T-helper 1 cell (primary cell): ENCODE data around the gene EHBP1L1.

Source experiments
- DNase-seq, 5 donors: peaks; one replicate each; pipeline ENCODE4 v3.0.0-alpha.2; 2012 to 2020

EHBP1L1 gene

DNA sequence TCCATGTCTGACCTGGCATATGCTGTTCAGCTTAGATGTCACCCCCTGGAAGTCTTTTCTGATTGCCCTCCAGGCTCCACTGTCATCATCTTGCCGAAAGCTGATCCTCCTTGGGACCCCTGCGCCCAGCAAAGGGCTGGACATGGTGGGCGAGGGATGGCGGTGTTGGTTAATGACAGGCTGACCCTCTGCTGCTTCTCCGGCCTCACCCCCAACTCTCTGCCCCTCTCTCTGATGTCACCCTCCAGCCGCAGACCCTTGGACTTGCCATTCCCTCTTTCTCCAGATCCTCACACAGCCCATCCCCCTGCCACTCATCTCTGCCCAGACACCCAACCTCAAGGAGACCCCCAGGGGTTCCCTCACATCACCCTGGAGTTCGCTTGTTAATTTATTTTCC lies 2.3 kb downstream of the EHBP1L1 start:
- DNase-seq: no peak

DNA sequence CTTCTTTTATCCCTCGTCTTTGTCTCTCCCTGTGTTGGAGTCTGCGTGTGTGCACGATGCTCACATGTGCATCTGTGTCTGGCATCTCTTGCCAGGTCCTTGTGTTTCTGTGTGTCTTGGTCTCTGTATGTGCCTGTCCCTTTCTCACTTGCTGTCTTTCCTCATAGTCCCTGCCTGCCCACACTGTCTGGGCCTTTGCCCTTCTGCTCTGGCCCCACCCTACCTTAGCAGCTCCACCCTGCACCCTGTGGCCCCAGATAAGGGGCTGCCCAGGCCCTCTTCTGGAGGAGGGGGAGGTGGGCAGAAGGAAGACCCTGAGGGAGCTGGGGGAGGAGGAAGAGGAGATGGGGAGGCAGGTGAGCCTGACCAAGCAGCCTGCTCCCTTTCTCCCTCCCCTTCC lies 2.8 kb downstream of the EHBP1L1 start:
- DNase-seq: no peak

DNA sequence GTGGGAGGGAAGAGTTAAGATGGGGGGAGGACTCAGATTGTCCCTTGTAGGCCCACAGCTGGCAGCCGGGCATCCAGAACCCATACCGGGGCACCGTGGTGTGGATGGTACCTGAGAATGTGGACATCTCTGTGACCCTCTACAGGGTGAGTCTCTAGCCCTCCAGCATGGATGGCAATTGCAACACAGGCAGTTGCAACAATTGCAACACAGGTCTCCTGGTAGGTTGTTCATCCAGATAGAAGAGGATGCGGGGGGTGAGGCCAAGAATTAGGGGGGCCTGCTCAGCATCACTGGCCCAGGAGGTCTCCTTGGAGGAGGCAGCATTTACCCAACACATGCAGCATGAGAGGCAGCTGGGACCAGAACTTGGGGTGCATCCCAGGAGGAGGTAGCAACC lies 3.4 kb downstream of the EHBP1L1 start:
- no peak for DNase-seq

DNA sequence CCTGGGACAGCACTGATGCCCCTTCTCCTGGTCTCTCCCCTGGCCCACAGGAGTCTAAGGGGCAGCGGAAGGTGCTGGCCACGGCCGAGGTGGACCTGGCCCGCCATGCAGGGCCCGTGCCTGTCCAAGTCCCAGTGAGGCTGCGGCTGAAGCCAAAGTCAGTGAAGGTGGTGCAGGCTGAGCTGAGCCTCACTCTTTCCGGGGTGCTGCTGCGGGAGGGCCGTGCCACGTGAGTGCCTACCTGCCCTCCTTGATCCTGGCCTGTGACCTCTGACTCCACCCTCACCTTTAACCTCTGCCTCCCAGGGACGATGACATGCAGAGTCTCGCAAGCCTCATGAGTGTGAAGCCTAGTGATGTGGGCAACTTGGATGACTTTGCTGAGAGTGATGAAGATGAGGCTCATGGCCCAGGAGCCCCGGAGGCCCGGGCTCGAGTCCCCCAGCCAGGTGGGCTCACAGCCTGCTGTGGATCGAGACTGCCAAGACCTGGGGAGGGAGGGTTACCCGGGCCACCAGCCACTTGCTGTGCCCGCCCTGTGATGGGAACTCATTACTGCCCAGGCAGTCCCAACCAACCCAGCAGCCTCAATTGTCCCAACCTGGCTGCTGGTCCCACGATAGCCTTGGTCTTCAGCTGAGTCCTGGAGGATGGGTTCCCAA lies 4.3 kb downstream of the EHBP1L1 start:
- no peak for DNase-seq

DNA sequence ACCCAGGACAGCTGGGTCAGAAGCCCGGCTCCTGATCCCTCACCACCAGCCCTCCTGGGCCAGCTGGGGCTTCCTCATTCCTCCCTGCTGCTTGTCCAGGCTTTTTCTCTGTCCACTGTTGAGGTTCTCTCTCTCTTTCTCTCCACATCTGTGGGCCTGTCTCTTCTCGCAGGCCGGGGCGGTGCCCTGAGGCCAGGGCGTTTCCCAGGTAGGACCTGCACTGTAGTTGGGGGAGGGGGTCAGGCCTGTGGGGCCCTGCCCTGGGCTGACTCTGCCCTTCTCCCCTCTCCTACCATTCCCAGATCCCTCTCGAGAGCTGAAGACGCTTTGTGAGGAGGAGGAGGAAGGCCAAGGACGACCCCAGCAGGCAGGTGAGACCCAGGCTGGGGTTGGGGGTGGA lies 4.9 kb downstream of the EHBP1L1 start:
- DNase-seq: no peak

DNA sequence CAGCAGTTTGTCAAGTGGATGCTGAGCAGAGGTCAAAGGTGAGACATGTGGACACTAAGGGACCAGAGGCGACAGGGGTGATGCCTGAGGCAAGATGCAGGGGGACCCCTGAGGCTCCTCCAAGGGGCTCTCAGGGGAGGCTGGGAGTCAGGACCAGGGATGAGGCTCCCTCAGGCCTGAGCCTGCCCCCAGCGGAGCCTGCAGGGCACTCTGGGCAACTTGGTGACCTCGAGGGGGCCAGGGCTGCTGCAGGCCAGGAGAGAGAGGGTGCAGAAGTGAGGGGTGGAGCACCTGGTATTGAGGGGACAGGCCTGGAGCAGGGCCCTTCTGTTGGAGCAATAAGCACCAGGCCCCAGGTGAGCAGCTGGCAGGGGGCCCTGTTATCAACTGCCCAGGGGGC lies 6.1 kb downstream of the EHBP1L1 start:
- DNase-seq: no peak

DNA sequence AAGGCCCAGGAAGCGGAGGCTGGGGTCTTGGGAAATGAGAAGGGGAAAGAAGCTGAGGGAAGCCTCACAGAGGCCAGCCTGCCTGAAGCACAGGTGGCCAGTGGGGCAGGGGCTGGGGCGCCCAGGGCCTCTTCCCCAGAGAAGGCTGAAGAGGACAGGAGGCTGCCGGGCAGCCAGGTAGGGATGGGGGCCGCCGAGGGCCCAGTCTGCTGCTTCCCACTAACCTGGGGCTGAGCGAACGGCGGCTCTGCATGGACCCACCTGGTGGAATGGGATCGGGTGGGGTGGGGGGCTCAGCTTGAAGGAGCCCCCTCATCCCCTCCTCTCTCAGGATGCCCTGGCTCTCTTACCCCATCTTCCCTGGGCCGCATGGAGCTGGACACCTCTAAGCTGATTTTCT lies 7.7 kb downstream of the EHBP1L1 start:
- DNase-seq: no peak

DNA sequence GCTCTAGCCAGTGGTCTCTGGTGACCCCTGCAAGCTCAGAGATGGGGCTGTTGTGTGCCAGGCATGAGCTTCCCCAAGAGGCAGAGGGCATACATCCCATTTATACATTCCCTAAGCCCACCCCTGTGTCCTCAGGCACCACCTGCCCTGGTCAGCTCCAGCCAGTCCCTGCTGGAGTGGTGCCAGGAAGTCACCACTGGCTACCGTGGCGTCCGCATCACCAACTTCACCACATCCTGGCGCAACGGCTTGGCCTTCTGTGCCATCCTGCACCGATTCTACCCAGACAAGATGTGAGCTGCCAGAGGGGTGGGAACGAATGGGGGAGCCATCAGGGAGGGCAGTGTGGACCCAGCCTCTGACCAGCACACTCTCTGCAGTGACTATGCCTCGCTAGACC lies 8.3 kb downstream of the EHBP1L1 start:
- no peak for DNase-seq

DNA sequence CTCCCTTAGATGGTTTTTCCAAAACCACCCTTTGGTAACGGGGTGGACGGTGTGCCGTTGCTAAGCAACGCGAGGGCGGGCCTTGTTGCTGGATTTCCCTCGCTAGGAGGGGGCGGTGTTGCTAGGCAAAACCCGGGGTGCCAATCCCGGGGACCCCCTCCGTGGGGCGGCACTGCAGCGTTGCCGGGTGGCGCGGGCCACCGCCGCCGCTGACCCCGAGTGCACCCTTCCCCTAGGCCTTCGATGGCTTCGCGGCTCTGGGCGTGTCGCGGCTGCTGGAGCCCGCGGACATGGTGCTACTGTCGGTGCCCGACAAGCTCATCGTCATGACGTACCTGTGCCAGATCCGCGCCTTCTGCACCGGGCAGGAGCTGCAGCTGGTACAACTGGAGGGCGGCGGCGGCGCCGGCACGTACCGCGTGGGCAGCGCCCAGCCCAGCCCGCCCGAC lies 8.9 kb downstream of the EHBP1L1 start:
- no peak for DNase-seq

DNA sequence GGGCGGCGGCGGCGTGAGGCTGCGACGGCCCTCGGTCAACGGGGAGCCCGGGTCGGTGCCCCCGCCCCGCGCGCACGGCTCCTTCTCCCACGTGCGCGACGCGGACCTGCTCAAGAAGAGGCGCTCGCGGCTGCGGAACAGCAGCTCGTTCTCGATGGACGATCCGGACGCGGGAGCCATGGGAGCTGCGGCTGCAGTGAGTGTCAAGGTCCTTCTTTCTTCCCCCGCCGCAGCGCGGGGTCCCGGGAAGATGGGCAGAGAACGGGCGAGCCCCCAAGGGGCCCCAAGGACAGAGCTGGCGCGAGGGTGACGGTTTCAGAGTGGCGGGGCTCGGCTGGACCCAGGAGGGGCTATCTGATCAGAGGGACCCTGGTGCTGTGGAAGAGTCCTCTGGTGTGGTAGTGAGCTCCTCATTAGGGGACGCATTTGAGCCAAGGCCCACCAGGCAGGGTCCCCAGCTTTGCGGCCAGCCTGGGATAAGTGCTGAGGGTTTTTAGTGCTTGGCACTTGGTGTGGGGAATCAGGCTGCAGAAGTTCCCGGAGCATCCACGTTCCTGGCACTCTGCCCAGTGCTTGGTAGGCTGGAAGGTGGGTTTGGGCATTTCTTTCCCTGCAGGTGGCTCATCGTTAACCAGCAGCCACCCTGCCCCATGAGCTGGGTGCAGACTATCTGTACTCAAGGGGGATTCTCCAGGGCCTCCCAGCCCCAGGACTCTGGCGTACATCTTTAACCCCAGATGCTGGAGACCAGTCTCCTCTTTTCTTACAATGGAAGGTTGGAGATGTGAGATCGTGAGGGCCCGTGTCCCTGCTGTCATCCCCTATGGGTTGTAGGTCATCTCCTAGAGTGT lies 9.8 kb downstream of the EHBP1L1 start:
- DNase-seq: no peak

DNA sequence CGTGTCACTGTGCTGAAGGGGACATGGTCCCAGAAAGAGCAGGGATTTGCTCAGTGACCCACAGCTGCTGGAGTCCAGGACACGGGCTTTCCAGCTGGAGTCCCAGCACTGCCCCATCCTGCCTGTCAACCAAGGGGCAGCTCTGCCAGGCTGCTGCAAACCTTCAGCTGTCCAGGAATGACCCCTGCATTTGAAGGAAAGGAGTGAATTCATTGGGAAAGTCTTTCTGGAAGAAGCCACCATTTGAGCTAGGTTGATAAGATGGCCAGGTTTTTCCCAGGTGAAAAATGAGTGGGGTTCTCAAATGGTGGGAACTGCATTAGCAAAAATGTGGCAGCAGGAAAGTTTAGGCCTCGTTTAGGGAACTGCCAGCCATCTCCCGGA lies 10.4 kb downstream of the EHBP1L1 start:
- no peak for DNase-seq

DNA sequence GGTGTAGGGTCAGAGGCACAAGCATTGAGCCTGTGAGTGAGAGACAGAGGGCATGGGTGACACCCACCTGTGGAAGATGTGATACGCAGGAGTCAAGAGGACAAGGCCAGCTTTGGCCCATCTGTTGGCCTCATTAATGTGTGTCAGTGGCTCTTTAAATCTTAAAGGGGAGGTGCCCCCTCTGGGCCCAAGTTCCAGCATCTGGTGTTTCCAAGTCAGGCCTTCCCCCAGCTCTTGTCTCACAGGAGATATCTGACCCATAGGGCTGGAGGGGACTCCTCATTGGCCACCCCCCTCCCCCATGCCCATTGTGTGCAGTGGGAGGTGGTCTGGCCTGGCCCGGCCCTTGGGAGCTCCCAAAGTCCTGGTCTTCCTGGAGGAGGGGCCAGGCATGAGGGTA lies 10.8 kb downstream of the EHBP1L1 start:
- no peak for DNase-seq

DNA sequence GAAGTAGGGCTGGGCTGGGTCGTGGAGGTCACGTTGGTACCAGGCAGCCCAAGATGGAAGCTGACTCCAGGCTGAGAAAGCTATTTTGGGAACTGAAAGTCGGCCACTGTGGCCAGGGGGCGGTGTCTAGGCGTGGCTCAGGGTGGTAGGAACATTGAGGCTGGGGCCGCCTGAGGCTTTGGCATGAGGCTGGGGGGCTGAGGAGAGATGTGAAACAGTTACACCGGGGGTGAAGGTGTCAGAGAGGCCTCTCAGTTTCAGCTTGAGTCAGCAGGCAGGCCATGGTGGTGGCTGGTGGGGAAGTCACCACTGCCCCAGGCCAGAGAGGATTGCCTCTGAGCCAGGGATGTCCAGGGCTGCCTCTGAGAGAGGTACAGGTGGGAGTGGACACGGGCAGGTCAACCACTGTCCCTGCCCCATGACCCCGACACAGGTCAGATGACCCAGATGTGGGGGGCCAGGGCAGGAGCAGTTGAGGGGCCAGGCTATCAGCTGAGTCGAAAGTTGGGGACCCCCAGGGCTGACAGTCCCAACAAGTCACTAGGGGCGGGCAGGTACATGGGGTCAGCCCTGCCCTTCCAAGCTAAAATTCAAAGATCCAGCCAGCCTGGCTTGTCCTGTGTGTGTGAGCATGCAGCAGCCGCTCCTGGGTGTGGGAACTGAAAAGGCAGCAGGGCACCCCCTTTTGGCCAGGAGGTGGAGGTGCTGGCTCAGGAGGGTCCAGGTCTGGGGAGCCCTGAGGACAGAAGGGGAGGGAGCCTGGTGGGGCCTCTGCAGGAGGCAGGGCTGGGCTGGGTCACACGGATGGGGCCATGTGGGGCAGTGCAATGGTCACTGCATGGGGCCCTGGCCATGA lies 12.6 kb downstream of the EHBP1L1 start:
- DNase-seq: peak; percentile 58 to 84 (median 71)

DNA sequence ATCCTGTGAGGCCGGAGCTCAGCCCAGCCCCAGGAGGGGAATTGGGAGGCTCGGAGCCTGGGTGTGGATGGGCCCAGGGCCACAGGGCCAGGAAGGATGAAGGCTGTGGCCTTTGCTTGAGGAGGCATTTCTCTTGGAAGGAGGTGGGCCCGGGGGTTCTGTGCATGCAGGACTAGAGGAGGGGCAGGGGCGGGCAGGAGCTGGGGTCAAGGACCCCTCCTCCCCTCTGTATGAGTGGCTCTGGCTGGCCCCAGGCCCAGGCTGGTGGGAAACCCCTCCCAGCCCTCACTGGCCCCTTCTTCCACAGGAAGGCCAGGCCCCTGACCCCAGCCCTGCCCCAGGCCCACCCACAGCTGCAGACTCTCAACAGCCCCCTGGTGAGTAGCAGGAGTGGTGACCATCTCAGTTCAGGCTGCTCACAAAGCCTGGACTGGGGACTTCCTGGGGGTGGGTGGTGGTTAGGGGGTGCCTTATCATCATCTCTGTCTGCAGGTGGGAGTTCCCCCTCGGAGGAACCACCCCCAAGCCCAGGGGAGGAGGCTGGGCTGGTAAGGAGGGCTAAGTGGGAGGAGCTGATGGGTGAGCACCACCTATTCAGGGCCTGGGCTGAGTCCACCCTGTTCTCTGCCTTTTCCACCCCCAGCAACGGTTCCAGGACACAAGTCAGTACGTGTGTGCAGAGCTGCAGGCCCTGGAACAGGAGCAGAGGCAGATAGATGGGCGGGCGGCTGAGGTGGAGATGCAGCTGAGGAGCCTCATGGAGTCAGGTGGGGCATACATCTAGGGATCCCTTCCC lies 13.8 kb downstream of the EHBP1L1 start:
- no peak for DNase-seq

DNA sequence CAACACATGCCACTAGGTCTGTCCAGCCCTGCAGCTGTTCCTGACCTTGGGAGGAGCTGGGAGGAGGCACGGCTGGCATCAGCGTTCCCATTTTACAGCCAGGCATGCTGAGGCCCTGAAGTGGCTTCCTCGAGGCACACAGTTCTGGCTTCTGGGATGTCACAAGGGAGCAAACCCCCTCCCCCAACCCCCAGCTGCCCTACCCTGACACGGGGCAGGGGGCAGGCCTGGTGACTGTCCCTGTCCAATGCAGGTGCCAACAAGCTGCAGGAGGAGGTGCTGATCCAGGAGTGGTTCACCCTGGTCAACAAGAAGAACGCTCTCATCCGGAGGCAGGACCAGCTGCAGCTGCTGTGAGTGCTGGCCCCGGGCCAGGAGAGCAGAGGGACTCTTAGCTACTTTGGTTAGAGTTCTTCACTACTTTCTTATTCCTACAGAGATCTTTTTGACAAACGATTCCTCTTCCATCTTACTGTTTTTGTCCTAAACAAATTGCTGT lies 14.4 kb downstream of the EHBP1L1 start:
- DNase-seq: no peak

DNA sequence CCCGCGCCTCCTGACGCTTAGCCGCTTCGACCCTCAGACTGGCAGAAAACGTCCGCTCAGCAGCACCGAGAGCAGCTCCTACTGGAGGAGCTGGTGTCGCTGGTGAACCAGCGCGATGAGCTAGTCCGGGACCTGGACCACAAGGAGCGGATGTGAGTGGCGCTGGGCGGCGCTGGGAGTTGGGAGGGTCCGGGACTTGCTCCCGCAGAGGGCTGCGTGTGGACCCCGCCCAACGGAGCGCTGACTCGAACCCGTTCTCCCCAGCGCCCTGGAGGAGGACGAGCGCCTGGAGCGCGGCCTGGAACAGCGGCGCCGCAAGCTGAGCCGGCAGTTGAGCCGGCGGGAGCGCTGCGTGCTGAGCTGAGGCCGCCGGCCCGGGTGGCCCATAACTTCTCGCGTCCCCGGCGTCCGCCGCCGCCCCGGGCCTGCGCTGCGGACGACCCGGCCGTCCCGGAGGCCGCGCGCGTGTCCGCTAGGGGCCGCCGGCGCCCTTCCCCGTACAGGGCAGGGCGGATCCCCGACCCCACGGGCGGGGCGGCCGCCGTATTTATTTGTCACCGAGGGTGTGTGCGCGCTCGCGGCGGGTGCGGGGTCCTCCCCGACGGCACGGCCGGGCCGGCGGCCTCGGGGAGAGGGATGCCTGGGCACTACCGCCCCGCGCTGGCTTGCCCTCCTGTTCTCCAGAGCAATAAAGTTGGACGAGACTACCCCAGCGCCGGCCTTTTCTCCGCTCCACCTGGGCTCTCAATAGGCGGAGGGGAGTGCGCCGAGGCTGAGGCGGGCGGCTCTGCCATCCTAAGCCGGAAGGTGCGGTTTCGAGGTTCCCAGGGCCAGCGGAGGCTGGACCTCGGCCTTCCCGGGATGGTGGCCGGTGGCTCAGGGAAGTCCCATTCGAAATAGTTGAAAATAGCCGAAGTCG lies 16.3 kb downstream of the EHBP1L1 start:
- no peak for DNase-seq

DNA sequence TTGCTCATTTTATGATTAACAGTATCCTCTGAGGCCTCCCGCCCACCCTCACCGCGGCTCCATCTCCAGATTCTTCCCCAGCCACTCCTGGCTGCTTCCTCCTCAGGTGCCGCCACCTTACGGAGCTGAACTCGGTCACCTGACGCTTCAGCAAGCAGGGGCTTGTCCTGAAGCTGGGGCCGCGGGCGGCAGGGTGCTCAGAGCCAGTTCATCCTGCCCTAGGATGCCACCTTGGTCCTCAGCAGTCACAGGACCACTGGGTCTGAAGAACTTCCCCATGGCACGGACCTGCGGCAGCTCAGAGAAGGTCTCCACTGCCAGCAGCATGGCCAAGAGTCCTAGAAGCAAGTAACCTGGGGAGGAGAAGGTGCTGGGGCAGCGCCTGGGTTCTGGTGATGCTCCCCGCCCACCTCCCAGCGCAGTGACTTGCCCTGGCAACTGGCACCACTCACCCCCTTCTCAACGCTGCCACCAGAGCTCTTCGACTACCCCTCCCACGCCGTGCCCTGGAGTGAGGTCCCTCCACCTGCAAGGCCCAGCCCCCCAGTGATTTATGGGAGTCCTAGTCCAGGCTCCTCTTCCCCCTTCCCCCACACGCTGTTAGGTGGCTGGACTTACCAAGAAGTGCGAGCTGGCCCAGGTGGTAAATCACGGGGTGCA lies 17.1 kb downstream of the EHBP1L1 start:
- no peak for DNase-seq

DNA sequence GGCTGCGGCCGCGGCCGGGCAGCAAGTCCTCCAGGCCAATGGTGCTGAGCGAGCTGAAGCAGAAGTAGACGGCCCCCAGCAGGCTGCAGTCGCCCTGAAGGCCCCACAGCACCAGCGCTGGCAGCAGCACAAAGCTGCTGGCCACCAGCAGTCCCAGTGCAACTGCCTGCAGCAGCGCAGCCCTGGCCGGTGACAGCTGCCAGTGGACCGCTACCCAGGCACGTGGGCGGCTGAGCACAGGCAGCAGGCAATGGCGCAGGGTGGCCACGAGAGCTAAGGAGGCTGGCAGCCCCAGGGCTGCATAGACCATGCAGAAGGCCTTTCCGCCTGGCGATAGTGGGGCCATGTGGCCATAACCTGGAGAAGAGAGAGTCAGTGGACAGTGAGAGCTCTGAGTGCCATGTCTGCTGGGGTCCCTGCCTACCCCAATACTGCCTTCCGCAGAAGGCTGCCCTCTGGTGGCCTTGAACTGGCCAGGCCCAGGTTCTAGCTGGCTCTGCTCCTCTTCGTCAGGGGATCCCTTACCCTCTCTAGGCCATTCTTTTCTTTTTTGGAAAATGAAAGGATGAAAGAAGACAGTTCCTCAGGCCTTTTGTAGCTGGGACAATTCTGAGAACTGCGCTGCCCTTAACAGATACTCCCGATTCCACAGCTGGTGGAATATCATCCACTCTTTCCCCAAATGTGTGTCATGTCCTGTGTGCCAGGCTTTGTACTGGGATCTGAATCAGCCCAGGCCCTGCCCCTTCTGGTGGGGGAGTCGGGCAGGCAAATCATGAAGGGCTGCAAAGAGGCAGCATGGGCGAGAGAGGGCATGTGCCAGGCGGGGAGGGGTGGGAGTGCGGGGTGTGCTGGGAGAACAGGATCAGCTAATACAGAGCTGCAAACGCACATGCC lies 17.9 kb downstream of the EHBP1L1 start:
- DNase-seq: no peak

DNA sequence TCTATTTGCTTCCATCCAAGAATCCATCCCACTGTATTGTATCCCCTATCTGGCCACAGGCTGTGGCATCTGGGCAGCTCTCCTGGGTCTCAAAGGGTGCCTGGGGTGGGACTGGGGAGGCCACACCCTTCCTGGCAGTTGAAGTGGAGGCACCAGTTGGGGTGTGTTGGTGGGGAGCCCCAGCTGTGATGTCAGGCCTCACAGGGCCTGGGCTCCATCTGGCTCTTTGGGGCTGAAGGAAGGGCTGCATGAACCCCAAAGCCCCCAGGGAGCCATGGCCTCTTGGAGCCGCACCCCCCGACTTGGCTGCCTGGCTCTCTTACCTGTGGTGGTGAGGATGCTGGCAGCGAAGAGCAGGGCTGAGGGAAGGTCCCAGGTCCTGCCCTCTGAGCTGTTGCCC lies 19.3 kb downstream of the EHBP1L1 start:
- no peak for DNase-seq
